Activated T-cell treated with anti-CD3 and anti-CD28 coated beads, Interleukin-2, amount 50 U/mL, for 4 hours (primary cell): ENCODE results near the gene PPOX. TPM values are rescaled to one million over a fixed set of nuclear protein-coding genes. Genes with fewer than 3 reads are reported as not detected.
A peak's percentile ranks its signal among the peaks of the same experiment; 100 is the strongest.

Experiments used
- ATAC-seq, 2 donors: fragments of 200-7000 bp; cut with Tn5 transposase; one replicate each; pipeline ENCODE4 v1.10.0; 2021
- DNase-seq: peaks from one replicate; pipeline ENCODE4 v3.0.0-alpha.2; 2020
- H3K27me3 Mint-ChIP-seq: one replicate; pipeline ENCODE4 v1.8.0; 2021; ENCODE audit warnings: low read depth, mixed read lengths
- H3K36me3 Mint-ChIP-seq: one replicate; pipeline ENCODE4 v1.8.0; 2022; ENCODE audit warnings: mixed read lengths; ENCODE audit not compliant: insufficient read depth
- H3K4me1 Mint-ChIP-seq: one replicate; pipeline ENCODE4 v1.8.0; 2021; ENCODE audit warnings: low read depth, mixed read lengths
- H3K4me3 Mint-ChIP-seq: one replicate; pipeline ENCODE4 v1.8.0; 2021; ENCODE audit warnings: mild to moderate bottlenecking, moderate library complexity, mixed read lengths
- H3K9me3 Mint-ChIP-seq: one replicate; pipeline ENCODE4 v1.8.0; 2021; ENCODE audit warnings: mixed read lengths
- total RNA-seq, 3 donors: library from RNA; stranded (reverse); gene quantifications; one replicate each; pipeline ENCODE4 v1.2.1, GENCODE V29; 2021

PPOX gene
- total RNA-seq, 3 donors from 2014 or later = 10.0 to 13.8 (median 12.8) TPM

- no peaks in the 10 kb centered on the region for H3K9me3 Mint-ChIP-seq
- H3K4me3 Mint-ChIP-seq = no peak overlapping the region
- H3K27me3 Mint-ChIP-seq = no peaks in the 10 kb centered on the region
- DNase-seq = peak; percentile 59
- peak; percentile 91 to 95 for ATAC-seq
- no peaks in the 10 kb centered on the region for H3K36me3 Mint-ChIP-seq
- H3K4me1 Mint-ChIP-seq = peaks cover 36% of the 10 kb centered on the region
Measured at GRCh38 chr1:161192476-161193465, 26.5 kb downstream of the PPOX start.

DNA sequence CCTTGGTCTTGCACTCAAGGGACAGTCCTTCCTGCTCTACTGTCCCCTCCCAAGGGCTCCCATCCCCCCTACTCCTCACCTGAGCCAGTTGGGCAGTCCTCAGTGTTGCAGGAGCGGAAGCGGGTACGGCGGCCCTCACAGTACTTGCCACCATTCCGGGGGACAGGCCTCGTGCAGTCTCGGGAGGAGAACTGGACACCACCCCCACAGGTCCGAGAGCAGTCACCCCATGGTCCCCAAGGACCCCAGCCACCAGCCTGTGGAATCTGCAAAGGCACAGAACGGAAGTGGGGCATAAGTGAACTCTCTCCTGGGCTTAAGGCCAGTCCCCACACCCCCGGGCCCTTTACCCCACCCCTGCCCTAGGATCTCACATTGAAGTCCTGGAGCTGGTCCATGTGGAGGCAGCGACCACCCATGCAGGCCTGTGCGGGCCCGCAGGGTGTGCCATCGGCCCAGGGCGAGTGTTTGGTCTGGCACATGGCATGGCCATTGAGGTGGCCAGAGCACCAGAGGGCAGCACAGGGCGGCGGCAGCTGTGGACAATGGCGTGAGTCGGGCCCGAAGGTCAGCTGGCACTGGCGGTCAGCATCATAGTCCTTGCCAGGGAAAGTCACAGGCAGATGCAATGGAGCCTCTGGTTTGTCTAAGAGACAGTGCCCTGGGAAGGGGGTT is 27.5 kb downstream of the PPOX start:
- H3K27me3 Mint-ChIP-seq = no peaks in the 10 kb centered on the region
- DNase-seq (no peak), ATAC-seq (no peak)
- no peak overlapping the region for H3K4me3 Mint-ChIP-seq
- no peaks in the 10 kb centered on the region for H3K9me3 Mint-ChIP-seq
- H3K36me3 Mint-ChIP-seq = no peaks in the 10 kb centered on the region
- H3K4me1 Mint-ChIP-seq = peaks cover 30% of the 10 kb centered on the region

GRCh38 chr1:161195171-161195570 is 28.9 kb downstream of the PPOX start:
- H3K27me3 Mint-ChIP-seq = no peaks in the 10 kb centered on the region
- no peak overlapping the region for H3K4me3 Mint-ChIP-seq
- no peaks in the 10 kb centered on the region for H3K9me3 Mint-ChIP-seq
- H3K36me3 Mint-ChIP-seq = no peaks in the 10 kb centered on the region
- peaks cover 31% of the 10 kb centered on the region for H3K4me1 Mint-ChIP-seq
- ATAC-seq (no peak), DNase-seq (no peak)

GRCh38 chr1:161196111-161196510 is 29.9 kb downstream of the PPOX start:
- ATAC-seq = no peak
- Mint-ChIP-seq H3K4me1 (peaks cover 40% of the 10 kb centered on the region), H3K4me3 (no peak overlapping the region), H3K9me3 (no peaks in the 10 kb centered on the region), H3K27me3 (no peaks in the 10 kb centered on the region), H3K36me3 (no peaks in the 10 kb centered on the region)
- no peak for DNase-seq

DNA sequence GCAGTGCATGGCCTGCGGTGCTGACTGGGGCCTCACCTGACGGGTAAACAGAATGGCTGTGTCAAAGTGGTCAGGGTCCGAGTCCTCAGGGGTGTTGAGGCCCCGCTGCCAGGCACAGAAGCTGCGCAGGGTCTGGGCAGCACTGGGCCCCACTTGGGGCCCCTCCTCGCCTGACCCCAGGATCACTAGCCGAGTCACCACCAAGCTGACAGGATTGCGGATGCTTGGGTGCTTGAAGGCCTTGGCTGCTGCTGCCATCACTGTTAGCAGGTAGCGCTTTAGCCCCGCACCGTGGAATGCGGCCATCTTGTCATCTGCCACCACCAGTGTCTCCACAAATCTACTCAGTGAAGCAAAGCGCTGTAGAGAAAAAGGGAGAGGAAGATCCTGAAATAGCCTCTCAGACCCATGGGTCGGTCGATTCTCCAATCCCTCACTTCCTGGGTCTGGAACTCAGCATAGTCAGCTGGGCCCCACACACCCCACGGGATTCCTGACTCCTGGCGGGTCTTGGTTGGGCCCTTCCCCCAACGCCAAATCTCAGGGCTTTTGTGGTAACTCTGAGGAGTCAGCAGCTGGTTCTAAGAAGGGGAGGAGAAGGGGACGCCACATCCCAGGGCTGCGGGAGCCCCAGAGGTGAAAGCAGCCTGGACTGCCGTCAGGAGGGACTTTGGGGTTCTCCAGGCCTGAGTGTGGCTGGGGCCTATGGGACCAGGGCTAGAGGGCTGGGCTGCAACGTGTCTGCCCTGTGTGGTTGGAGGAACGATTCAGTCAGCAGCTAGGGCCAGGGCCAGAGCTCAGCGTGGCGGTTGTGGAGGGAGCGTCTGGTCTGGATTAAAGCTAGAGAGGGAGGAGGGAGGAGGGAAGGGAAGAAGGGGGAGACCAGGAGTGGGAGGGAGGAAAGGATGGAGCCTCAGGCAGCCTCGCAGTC is 30.6 kb downstream of the PPOX start:
- H3K36me3 Mint-ChIP-seq = no peaks in the 10 kb centered on the region
- DNase-seq (no peak), ATAC-seq (no peak)
- no peak overlapping the region for H3K4me3 Mint-ChIP-seq
- H3K4me1 Mint-ChIP-seq = peaks cover 47% of the 10 kb centered on the region
- H3K9me3 Mint-ChIP-seq = no peaks in the 10 kb centered on the region
- no peaks in the 10 kb centered on the region for H3K27me3 Mint-ChIP-seq

- DNase-seq (no peak), ATAC-seq (no peak)
- Mint-ChIP-seq H3K36me3 (no peaks in the 10 kb centered on the region), H3K27me3 (no peaks in the 10 kb centered on the region), H3K9me3 (no peaks in the 10 kb centered on the region), H3K4me1 (peaks cover 47% of the 10 kb centered on the region), H3K4me3 (no peak overlapping the region)
Measured at GRCh38 chr1:161197560-161198193, 31.5 kb downstream of the PPOX start.

- H3K27me3 Mint-ChIP-seq = no peaks in the 10 kb centered on the region
- H3K4me1 Mint-ChIP-seq = peaks cover 49% of the 10 kb centered on the region
- no peak overlapping the region for H3K4me3 Mint-ChIP-seq
- H3K9me3 Mint-ChIP-seq = no peaks in the 10 kb centered on the region
- DNase-seq = no peak
- no peaks in the 10 kb centered on the region for H3K36me3 Mint-ChIP-seq
- no peak for ATAC-seq
Measured at GRCh38 chr1:161198194-161198896, 32.1 kb downstream of the PPOX start.

- no peaks in the 10 kb centered on the region for H3K27me3 Mint-ChIP-seq
- ATAC-seq (no peak), DNase-seq (no peak)
- H3K4me1 Mint-ChIP-seq = peaks cover 56% of the 10 kb centered on the region
- peaks cover under 1% of the 10 kb centered on the region for H3K36me3 Mint-ChIP-seq
- H3K4me3 Mint-ChIP-seq = peak within 1 kb of the TSS; percentile 6
- no peaks in the 10 kb centered on the region for H3K9me3 Mint-ChIP-seq
Measured at GRCh38 chr1:161198897-161199431, 32.7 kb downstream of the PPOX start, which contains the start of gene ADAMTS4. ADAMTS4 (minus strand) TSS chr1:161199054; CDS start chr1:161198627, 427 bp downstream.

GRCh38 chr1:161199506-161200139 is 33.4 kb downstream of the PPOX start:
- H3K4me3 Mint-ChIP-seq = peak overlapping the region; percentile 6
- no peaks in the 10 kb centered on the region for H3K9me3 Mint-ChIP-seq
- H3K4me1 Mint-ChIP-seq = peaks cover 60% of the 10 kb centered on the region
- no peak for ATAC-seq
- H3K27me3 Mint-ChIP-seq = no peaks in the 10 kb centered on the region
- DNase-seq = no peak
- H3K36me3 Mint-ChIP-seq = peaks cover 6% of the 10 kb centered on the region

DNA sequence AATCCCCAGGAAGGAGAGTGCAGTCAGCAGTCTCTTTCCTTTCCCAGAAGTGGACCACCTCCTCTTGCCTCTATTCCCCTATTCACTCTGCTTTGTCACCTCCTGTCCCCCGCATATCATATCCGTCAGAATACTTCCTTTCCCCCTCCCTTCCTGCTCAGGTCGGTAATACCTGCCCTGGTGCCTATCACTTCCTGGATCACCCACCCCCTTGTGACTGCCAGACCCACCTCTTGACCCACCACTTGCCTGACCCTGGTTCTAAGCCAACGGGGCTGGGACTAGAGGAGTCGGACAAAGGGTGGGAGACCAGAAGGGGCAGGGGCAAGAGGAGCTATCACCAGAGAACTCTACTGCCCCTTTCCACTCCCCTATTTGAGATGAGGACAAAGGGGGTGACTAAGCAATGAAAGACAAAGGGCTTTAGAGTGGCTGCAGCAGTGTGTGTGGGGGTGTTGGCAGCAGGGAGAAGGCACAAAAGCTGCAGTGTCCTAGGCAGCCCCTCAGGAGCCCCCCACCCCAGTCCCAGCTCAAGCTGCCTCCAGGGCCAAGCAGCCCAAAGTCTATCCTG is 34.3 kb downstream of the PPOX start:
- no peak for DNase-seq
- H3K4me1 Mint-ChIP-seq = peaks cover 60% of the 10 kb centered on the region
- peak overlapping the region; percentile 51 for H3K4me3 Mint-ChIP-seq
- no peak for ATAC-seq
- no peaks in the 10 kb centered on the region for H3K27me3 Mint-ChIP-seq
- peaks cover 9% of the 10 kb centered on the region for H3K36me3 Mint-ChIP-seq
- H3K9me3 Mint-ChIP-seq = no peaks in the 10 kb centered on the region

GRCh38 chr1:161200992-161201835 is 35.0 kb downstream of the PPOX start:
- Mint-ChIP-seq H3K9me3 (no peaks in the 10 kb centered on the region), H3K36me3 (peaks cover 13% of the 10 kb centered on the region), H3K4me1 (peaks cover 62% of the 10 kb centered on the region), H3K4me3 (peak overlapping the region; percentile 94), H3K27me3 (no peaks in the 10 kb centered on the region)
- no peak for DNase-seq
- ATAC-seq = no peak
